SIG-M5 treated with dmso at 0.1 percent for 504 hours (cell line): ENCODE measurements around the gene ZNF141.
A peak's percentile ranks its signal among the peaks of the same experiment; 100 is the strongest.
"Not testable (repeated sequence)": the region's sequence is repeated elsewhere in the genome, so short reads cannot be mapped to it uniquely, and the experiment has no call there.

Experiments
- DNase-seq: peaks from one replicate; lab custom pipeline; 2025; ENCODE audit not compliant: unreplicated experiment; lab: John Stamatoyannopoulos, UW

ZNF141 gene

DNA sequence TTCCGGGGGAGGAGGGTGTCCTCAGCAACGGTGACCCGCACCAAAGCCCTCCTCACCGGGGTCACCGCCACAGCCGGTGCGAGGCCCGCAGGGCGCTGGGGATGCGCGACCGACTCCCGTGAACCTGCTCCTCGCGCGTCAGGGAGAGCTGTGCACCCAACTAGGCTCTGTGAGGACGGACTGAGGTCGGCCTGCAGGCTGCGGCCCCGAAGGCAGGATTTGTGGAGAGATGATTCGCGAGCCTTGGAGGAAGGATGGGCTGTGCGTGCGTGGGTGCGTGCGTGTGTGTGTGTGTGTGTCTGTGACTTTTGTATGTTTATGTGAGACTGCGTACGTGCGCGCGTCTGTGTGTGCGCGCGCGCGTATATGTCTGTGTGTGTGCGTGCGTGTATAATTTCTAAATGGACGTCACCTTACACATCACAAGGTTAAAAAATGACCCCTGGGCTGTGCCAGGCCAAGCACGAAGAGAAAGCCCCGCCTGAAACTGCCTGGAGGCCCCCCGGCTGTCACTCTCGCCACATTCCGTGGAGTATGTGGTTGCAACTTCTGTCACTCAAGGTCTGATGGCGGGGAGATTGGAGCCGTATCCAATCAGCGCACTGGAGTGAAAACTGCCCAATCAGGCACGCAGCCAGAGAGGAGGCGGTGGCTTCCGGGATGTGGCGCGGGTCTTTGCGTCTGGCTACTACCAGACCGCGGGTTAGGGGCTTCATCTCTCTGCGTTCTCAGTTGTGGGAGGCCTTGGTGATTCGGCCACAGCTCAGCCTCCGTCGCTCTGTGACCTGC lies at the start of gene ZNF141:
Gene ZNF141, plus strand, starts transcription at position 672 of the 789 bp plus-strand sequence. CDS start 170 bp downstream, outside the sequence.
- peak; percentile 42 for DNase-seq

DNA sequence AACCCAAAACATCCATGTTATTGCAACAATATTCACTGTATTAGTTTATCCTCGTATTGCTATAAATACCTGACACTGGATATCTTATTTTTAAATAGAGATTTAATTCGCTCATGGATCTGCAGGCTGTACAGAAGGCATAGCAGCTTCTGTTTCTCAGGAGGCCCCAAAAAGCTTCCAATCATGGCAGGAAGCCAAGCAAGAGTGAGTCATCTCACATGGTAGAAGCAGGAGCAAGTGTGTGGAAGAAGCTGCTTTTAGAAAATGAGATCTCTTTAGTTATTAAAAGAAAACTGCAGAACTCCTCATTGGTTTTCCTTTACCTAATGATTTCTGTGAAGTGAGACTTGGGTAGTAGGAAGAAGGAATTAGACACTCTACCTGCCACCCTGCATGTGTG lies 48.7 kb upstream of the ZNF141 start:
- DNase-seq: no peak

DNA sequence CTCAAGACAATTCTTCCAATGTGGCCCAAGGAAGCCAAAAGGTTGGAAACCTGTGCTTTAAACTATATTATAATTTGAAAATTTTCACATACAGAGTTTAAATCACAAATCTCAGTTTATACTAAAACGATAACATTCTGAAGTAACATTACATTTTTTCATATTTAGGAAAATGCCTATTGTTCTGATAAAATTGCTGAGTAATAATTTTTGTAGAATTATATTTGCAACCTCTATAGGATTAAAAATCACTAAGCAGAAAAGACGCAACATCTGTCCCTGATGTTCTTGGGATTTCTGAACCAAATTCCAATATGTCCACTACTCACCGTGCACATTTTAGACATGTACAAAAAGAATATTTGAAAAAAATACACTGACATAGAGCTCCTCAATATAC lies 42.9 kb upstream of the ZNF141 start:
- DNase-seq: no peak

DNA sequence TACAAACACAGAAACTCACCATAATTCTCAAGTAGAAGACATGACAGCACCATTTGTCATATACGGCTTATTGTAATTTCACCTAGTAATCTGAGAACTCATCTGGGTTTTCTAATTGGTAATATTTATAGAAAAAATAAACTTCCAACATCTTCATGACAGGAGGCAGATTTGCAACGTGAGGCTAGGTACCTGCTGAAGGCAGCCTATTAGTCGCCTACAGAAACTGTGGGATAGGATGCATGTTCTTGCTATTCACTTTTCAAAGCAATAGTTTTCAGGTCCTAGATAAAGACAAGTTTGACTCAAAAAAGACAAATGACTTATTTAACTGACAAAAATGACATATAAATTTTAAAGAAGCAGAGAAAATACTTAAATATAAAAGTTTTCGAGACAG lies 35.2 kb upstream of the ZNF141 start:
- no peak for DNase-seq

DNA sequence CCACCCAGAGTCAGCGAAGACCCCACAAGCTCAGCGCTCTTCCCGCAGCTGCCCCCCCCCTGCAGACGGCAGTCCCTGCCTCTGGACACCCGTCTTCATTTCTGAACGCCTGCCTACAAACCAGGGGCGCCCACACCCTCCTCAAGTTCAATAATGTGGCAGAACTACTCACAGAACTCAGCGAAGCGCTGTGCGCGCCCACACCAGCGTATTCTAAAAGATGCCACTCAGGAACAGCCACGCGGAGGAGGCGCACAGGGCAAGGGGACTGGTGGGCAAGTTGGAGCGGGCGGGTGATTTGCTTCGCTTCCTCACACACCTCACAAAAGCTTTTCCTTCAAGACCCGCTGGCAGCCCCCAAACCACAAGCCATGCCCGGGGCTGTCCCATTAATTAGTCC lies 33.1 kb upstream of the ZNF141 start:
- DNase-seq: not testable (repeated sequence)

DNA sequence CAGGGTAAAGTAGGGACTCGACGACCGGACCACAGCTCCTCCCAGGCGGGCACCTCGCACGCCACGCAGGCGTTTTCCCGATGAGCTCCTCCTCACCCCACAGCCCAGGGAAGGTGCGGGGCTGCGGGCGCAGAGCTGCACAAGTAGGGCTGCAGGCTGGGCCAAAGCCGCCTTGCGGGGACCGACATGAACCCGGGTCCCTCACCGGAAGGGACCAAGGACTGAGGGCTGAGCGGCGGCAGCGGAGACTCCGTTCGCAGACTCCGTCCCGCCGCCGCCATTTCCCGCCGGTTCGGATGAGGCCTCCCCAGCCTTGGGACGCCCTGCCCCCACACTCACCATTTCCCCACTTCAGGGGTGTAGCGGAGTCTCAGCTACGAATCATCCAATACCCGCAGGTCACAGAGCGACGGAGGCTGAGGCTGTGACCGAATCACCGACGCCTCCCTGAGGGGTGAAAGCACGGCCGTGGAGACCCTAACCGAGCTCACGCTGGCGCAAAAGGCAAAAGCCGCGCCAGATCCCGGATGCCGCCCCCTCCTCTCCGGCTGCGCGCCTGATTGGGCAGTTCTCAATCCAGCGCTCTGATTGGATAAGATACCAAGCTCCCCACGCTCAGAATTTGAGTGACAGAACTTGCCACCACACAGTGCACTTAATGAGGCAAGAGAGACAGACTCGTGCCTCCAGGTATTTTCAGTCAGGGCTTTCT lies 32.5 kb upstream of the ZNF141 start, which contains the start of gene ZNF732:
Gene ZNF732, minus strand, starts transcription at position 506 of the 712 bp plus-strand sequence. Its CDS starts 164 bp downstream, at position 342.
- no peak for DNase-seq

DNA sequence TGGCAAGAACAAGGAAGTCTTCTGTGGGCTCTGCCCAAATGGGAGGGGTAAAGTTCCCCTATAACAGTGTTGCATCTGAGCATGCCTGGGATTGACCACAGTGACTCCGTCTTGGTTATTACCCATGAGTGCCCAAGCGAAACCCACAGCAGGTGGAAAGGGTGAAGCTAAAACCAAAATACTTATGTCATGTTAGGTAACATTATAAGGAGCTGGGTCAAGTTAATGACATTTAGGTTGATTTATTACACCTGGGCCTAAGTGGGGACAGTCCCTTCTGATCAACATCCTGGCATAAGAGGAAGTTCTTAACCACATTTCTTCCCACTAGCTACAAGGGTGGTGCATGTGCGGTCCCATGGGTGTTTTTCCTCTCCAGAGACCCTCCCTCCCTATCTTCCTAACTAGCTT lies 31.1 kb upstream of the ZNF141 start:
- DNase-seq: no peak

DNA sequence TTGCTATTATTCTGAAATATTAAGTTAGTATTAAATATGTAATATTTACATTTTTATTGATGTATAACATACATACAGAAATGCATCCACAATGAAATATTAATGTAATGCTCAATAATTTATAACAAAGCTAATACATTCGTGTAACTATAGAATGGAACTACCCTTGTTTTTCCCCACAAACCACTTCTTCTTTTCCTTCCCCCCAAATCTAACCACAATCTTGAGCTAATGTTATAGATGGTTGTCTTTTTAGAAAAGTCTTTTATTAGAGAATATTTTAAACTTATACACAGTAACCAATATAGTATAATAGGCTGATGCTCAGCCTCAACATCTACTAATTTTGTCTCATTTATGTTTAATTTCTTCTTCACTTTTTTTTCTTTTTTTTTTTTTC lies 27.8 kb upstream of the ZNF141 start:
- no peak for DNase-seq

DNA sequence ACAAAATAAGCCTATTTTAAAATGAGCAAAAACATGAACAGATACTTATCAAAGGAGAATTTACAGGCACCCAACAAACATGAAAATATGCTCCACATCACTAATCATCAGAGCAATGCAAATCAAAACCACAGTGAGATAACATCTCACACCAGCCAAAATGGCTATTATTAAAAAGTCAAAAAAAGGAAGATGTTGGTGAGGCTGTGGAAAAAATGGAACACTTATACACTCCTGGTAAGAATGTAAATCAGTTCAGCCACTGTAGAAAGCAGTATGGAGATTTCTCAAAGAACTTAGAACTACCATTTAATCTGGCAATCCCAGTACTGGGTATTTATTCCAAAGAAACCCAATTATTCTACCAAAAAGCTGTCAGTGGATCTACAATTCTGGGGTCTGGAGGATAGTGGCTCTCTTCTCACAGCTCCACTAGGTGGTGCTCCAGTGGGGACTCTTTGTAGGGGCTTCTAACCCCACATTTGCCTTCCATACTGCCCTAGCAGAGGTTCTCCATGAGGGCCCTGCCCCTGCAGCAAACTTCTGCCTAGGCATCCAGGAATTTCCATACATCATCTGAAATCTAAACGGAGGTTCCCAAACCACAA lies 23.2 kb upstream of the ZNF141 start:
- DNase-seq: no peak

DNA sequence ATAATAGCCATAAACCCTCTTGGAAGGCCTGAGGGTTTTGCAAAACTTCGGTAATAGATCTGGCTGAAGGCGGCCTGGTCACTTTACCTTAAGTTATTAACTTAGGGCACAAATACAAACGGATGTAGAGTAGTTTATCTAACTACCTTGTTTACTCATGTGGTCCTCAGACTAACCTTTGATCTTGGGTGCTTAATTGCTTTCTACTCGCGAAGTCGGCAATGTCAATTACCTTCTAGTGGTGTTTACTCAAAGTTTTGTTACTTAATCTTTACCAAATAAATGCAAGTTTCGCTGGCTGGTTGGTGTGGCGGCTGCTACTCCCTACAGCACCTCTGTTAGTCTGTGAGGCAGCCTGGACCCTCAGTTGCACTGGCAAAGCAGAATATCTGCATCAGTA lies 8.9 kb upstream of the ZNF141 start:
- no peak for DNase-seq

DNA sequence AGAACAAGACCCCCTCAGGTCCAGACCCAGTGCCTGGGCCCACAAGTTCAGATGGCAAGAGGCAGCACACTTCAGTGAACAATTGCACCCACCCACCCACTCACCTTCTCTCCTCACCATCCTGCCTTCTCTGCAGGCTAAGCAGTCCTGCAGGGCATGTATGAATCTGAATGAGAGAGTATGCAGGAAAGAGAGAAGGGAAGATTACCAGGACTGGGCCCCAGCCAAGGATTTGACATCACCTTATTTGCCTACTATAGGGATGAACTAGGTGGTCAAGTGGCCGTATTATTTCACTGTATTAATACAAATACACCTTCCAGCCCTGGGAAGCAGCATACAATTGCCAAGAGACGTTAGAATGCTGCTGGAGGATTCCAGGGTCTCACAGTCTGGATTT lies 2.1 kb upstream of the ZNF141 start:
- DNase-seq: no peak

DNA sequence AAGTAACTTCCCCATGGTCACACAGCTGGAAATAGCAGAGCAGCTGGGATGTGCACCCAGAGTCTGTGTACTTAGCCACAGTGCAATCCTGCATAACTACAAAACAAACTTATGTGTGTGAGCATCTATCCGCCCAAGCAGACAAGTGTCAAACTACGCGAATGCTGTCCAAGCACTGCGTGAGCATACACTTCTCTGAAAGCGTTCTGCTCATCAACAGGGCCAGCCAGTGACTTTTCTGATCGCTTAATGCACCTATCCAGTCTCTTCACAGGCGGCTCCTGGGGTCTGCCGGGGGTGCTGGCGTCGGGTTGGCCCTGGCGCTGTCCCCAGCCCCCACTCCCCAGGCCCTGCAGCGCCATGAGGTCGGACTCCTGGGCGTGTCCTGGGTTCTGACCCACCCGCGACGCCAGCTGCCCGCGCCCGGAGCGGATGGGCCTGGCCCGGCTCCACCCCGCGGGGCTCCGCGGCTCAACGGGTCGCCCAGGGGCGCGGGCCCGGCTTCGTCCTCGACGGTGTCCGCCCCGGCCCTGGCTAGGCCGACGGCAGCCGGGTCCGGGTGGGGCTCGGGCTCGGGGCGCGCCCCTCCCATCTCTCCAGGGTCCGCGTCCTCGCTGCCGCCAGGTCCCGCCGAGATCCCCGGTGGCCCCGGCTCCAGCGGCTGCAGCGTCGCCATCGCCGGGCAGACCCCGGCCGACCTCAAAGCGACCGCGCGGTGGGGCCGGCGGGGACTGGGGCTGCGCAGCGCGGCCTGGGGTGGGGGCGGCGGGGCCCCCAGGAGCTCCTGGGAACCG lies 1.3 kb upstream of the ZNF141 start:
- no peak for DNase-seq

DNA sequence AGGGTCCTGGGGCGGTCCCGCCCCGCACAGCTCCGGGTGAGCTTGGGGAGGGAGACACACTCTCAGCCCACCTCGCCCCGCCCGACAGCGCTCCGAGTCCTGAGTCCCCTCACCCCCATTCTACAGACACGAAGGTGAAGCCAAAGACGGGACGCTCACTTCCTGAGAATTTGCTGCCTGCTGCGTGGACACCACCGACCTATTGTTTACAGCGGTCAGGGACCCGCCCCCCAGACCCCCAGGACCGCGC lies 796 bp upstream of the ZNF141 start:
- no peak for DNase-seq

DNA sequence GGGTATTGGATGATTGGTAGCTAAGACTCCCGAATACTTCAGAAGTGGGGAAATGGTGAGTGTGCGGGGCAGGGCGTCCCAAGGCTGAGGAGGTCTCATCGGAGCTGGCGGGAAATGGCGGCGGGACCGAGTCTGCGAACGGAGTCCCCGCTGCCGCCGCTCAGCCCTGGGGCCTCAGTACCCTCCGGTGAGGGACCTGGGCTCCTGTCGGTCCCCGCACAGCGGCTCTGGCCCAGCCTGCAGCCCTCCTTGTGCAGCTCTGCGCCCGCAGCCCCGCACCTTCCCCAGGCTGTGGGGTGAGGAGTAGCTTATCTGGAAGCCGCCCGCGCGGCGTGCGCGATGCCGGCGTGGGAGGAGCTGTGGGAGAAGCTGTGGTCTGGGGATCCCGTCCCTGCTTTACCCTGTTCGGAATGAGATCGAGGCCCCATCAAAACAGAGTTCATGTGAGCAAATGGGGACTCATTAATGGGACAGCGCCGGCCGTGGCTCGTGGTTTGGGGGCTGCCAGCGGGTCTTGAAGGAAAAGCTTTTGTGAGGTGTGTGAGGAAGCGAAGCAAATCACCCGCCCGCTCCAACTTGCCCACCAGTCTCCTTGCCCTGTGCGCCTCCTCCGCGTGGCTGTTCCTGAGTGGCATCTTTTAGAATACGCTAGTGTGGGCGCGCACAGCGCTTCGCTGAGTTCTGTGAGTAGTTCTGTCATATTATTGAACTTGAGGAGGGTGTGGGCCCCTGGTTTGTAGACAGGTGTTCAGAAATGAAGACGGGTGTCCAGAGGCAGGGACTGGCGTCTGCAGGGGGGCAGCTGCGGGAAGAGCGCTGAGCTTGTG lies 531 bp downstream of the ZNF141 start:
- no peak for DNase-seq

DNA sequence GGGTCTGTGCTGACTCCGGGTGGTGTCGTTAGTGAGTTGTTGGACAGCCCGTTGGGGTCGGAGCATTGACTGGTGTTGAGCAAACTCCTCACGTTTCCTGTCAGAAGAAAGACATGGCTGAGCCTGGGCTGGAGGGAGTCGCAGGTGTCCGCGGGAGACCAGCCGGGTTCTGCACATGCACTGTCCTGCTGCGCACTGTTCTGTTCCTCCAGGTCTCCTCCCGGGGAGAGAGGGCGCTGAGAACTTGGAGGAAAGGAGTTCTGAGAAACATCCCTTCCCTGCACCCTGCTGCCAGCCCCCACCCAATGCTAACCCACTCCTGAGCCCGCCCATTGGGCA lies 1.1 kb downstream of the ZNF141 start:
- no peak for DNase-seq

DNA sequence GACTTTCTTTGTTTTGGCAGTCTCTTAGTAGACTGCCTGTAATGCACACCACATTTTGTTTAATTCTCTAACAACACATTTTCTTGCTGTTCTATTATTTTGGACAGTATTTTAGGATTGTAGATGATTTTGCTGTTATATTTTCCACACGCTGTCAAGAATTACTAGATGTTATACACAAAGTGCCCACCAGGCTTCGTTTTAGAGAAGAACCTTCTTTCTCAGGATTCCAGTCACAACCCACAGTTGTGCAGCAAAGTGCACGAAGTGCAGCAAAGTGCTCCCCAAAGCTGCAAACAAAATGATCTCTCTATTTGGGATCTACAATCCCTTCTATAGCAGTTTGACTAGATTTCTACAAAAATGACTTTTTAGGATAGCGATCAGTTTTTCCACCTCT lies 2.4 kb downstream of the ZNF141 start:
- DNase-seq: no peak

DNA sequence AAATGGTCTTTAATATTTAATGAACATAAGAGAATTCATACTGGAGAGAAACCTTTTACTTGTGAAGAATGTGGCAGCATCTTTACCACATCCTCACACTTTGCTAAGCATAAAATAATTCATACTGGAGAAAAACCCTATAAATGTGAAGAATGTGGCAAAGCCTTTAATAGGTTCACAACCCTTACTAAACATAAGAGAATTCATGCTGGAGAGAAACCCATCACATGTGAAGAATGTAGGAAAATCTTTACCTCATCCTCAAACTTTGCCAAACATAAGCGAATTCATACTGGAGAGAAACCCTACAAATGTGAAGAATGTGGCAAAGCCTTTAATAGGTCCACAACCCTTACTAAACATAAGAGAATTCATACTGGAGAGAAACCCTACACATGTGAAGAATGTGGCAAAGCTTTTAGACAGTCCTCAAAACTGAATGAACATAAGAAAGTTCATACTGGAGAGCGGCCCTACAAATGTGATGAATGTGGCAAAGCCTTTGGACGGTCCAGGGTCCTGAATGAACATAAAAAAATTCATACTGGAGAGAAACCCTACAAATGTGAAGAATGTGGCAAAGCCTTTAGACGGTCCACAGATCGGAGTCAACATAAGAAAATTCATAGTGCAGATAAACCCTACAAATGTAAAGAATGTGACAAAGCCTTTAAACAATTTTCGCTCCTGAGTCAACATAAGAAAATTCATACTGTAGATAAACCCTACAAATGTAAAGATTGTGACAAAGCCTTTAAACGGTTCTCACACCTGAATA lies 35.6 kb downstream of the ZNF141 start:
- DNase-seq: no peak

DNA sequence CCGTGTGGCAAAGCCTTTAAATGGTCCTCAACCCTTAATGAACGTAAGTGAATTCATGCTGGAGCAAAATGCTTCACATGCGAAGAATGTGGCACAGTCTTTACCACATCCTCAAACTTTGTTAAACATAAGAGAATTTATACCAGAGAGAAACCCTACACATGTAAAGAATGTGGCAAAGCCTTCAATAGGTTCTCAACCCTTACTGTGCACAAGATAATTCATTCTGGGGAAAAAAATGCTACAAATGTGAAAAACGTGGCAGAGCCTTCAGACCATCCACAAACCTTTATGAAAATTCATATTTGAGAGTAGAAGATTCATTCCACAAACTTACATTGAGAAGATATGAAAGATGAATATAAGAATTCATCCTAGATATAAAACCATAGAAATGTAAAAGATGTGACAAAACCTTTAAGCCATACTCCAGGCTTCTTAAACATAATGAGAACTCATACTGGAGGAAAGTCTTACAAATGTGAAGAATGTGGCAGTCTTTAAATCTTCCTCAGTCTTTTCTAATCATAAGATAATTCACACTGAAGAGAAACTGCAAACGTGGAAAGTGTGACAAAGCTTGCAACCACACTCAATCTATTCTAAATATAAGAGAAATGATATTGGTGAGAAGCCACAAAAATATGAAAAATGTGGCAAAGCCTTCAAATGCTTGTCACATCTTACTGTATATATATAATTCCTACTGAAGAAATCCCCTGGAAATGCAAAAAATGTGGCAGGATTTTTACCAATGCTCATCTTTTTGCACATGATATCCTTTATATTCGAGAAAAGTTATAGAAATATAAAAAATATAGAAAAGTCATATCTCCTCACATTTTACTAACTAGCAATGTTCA lies 36.9 kb downstream of the ZNF141 start:
- no peak for DNase-seq
